HG03060 (cell line): ENCODE results near the gene KMT5B.

Experiments used
- ATAC-seq: cut with Tn5 transposase; IDR thresholded peaks from one replicate; pipeline ENCODE4 v1.9.1; 2021; ENCODE audit warnings: low read depth, moderate number of reproducible peaks; ENCODE audit not compliant: unreplicated experiment

KMT5B gene

DNA sequence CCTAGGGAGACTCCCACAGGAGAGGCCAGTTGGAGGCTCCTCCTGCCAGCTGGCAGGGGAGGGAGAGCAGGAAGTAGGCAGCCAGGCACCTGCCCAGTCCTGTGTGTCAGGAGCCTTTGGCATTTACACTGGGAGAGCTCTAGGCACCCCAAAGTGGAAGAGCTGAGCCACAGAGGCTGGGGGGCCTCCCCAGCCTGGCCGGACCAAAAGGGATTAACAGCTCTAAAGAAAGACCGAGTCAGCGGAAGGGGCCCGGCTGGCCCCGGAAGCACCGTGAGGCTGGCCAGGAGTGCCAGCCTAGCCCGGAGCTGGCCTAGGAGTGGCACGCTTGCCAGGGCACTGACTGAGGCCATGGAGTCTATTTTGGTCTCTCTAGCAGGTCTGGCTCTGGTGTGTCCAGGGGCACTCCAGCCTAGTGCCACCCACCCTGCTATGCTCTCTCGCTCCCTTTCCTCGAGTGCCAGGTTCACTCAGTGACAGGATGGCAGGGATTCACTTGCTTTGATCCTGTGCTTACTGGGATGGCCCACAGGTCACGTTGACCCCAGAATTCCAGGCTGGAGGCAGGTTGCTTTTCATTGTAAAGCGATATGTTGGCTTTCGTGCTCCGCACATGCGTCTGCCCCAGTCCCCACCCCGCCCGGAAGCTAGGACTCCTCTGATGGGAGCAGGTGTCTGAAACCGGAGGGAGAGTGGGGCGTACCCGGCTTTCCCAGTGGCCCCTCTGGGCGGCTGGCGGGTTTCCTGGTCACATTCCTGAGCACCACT is 3.3 kb upstream of the KMT5B start:
- ATAC-seq = no peak

DNA sequence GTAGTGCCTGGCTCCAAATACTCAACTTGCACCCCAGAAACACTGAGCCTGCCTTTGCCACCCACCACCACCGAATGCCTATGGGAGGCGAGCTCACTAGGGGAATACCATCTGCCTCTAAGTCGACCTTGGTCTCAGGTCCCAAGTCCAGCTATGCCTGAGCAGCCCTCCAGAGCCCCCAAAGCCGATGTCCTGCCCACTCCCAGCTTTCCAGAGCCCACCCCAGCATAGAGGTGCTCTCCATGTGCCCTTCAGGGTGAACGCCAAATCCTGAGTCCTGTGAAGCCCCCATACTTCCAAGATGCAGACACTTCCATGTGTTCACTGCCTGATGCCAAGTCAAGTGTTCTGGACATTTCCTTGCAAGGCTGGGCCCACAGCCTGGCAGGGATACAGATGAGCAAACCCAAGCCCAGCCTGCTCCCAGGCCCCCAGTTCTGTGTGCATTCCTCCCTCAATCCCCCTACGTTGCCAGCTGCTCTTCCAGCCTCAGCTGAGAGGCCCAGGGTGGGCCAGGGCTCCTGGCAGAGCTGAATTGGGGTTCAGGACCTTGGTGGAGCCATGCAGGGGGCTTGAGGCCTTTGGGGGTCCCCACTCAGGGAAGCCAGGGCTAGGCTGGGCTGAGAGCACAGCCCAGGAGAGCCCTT is 2.6 kb upstream of the KMT5B start:
- ATAC-seq = no peak

DNA sequence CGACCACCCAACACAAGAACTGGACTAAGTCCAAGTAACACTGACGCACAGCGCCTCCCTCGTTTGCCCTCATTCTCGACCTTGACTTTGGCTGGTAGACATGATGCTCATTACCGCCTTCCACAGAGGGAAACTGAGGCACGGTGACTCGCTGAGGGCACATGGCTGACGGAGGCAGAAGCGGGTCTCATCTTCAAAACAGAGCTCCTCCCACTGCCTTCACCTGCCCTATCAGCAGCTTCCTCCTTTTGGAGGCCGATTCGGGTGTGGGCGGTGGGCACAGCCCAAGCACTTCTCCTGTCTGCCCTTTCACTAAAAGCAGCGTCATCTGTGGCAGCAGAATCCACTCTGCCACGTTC is 2.0 kb upstream of the KMT5B start:
- no peak for ATAC-seq

DNA sequence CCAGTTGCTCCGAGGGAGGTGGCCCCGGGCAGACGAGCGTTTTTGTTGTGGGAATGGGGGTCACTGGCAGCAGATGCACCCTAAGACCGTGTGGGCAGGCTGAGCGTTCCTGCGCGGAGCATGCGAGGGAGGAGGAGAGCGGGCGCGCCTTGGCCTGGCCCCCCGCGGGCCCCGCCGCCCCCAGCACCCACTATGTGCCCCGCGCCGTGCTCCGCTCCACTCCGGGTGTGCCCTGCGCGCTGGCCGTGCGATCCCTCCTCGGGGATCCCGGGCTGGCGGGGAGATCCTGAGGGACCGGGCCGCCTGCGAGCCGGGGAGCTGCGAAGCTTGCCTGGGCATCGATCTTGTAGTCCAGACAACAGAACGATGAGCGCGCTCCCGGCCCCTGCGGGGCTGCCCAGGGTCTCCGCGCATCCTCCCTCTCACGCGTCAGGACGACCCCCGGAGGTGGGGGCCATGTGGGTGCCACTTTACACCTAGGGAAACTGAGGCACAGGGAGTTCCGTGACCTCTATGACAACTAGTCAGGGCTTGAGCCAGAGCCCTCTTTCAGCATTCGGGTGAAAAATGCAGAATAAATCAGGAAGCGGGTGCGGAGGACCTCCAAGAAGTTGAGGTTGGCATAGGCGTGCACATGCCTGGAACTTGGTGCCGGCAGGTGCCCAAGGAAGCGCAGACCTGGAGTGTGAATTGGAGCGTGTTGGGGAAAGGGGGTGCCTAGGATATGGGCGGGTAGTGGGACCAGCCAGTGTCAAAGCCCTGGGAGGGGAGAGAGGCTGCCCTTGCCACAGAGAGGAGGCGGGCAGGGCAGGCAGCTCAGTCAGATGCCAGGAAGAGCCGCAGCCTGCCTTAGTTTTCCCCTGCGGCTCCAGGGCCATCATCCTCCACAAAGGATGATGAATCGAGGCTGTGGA is 1.3 kb upstream of the KMT5B start:
- no peak for ATAC-seq

DNA sequence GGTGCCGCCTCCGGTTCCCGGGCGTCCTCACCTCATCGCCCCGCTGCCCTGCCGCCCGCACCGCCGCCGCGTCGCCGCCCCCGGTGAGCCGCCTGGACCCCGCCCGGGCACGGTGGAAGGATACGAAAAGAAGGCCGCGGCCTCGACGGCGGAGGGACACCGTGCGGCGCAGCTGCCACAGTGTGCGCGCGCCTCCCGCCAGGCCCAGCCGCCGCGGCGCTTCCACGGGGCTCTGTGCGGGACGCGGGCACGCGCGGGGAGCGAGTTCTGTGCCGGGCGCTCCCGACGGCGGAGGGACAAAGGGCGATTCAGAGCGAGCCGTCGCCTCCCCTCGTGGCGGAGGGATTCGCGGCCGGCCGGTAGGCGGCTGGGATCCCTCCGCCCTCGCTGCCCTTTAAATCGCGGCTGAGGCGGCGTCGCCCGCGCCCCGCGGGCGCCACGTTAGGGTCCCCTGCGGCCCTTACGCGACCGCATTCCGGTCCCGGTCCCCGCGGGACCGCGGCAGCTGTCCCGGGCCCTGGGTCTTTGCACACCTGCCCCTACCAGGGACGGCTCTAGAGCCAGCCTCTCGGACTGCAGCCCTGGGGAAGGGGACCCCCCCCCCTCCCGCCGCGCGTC is 568 bp upstream of the KMT5B start:
- peak; percentile 45 for ATAC-seq

DNA sequence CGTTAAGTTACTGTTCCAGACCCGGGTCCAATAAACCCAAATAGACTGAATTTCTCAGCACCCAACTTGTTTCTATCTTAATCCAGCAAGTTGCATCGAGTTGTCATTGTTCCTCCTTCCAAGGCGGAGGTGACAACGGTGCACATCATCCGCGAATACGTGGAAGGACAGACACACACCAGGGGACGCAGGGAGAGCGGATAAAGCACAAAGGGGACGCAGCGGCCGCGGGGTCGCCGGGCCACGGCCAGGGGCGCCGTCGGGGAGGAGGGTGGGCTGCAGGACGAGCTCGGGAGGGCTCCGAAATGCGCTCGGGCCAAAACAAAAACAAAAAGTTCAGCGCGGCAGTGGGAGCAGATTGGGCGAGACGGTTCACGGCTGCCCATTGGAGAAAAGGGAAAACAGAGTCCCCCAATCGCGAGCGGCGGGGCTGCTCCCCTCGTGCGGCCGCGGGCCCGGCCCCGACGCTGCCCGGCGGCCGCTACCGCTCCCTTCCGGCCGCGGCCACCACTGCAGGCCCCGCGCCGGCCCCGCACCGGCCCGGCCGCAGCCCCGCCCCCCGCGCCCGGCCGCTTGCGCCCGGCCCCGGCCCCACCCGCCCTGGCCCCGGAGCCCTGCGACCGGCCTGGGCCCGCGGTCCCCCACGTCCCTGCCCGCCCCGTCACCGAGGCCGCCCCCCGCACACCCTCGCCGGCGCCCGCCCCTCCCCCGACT is 518 bp downstream of the KMT5B start:
- ATAC-seq = no peak

DNA sequence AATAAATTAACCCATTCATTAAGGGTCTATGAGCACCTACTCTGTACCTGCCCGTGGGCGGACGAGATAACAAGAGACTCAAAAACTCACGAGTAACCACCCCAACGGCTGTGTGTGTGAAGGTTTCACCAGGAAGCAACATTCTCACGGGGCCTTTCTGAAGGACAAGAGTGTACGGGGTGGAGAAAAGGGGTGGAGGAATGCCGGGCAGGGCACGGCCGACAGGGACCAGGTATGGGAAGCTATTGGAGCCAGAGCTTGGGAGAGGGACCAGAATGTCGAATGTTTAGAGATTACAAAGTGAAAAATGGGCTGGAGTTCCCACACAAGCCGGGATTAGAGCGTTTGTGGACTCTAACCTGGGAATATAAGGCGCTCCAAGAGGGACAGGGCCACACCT is 1.6 kb downstream of the KMT5B start:
- ATAC-seq = no peak

DNA sequence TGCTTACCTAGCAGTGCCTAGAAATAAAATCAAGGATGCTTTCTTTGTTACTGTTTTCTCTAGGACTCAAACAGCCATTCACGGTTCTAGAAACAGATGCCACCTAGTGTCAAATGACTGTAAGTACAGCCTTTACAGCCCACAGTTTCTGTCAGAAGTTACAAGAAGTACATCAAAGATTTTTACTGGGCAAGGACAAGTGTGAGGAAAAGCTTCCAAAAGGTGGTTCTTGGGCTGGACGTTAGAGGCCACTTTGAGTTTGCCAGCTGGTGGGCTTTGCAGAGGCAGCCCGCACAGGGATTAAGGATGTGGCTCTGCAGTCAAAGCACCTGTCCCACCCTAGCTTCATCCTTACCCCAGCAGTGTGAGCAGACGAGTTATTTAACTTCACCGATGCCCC is 6.9 kb downstream of the KMT5B start:
- ATAC-seq = no peak

DNA sequence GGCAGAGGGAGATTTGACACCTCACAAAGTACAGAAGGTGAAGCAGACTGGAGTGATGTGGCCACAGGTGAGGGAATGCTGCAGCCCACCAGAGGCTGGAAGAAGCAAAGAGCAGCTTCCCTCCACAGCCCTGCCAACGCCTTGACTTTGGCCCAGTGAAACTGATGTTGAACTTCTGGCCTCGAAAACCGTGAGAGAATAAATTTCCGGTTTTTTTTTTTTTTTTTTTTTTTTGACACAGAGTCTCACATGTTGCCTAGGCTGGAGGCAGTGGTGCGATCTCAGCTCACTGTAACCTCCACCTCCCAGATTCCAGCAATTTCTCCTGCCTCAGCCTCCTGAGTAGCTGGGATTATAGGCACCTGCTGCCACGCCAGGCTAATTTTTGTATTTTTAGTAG is 8.7 kb downstream of the KMT5B start:
- ATAC-seq = no peak

DNA sequence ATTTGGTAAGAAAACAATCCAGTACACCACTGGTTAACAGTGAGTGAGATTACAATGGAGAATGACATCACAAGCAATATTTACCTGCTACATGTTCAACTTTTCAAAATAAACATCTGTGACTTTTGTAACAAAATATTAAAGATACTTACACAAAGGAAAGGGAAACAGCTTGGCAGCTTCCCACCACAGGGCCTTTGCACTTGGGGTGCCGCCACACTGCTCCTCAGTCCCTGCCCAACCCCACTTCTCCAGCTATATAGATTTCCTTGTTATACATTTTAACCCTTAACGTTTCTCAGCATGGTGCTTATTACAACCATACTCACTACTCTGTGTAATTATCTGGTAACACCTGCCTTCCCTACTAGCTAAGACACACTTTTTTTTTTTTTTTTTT is 10.9 kb downstream of the KMT5B start:
- ATAC-seq = no peak

DNA sequence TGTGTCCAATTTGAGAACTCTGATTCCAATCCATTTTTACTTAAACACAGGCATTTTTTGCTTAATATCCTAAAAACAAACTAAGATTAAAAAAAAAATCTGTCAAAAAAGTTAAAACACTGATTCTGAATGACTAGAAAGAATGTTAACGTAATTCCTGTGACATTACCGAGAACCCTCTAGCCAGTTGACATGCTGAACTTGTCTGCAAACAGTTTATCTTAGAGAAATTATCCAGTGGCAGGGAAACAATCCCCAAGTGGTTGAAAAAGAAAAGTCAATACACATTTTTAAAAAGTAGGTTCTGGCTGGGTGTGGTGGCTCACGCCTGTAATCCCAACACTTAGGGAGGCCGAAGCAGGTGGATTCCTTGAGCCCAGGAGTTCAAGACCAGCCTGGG is 11.6 kb downstream of the KMT5B start:
- ATAC-seq = no peak

DNA sequence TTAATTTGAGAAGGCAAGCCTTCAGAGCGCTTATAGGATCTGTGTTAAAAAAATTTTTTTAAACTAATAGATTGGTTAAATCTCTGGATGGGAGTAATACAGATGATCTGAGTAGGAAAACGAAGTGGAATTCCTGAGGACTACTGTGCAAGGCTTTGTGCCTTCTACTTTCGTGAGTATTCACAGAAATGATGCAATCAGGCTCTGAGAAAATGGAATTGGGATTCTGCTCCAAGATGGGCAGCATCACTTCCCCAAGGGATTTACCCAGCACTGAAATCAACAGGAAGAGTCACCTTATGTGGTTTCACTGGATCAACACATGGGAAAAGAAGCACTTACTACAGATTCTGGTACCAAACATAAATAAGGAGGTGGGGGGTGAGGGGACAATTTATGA is 12.5 kb downstream of the KMT5B start:
- no peak for ATAC-seq

DNA sequence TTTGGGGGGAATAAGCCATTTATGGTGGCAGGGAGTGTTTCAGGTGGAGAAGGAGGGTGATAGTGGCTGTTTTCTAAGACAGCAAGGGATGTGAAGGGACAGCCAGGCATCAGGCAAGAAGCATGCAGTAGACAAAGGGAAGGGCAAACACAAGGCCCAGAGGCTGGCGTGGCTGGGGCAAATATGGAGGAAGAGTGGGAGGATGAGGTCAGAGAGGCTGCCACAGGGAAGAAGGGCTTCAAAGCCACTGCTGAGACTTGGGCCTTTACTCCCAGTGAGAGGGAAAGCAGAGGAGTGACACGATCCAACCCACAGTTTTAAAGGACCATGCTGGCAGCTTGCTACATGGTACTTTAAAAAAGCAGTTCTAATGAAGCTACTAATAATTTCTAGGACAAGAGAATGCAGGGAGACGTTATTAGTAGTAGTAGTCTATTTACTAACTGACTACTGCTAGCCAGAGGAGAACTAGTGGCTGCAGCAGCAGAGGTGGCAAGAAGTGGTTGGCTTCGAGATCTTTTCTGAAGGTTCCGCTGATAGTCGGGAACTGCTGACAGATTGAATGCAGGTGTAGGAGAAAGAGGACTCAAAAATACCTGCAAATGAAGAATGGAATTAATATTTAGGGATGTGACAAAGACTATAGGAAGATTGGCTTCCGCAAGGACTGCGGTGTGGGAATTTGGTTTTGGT is 13.7 kb downstream of the KMT5B start:
- no peak for ATAC-seq

DNA sequence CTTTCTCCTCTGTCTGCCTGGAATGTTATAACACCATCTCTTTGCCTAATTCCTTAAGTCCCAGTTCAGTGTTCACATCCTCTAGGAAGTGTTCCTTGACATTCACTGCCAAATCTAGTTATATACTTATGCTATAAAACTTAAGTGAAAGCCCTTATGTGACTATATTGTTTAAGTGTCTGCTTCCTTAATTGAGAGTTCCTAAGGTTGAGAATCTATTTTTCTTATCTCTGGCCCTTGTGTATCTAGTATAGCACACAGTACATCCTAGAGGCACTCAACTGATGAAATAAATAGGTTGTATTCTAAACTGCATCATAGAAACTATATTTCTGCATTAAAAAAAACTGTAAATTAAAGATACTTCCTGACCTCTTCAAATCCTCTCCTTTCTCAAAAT is 16.9 kb downstream of the KMT5B start:
- no peak for ATAC-seq

DNA sequence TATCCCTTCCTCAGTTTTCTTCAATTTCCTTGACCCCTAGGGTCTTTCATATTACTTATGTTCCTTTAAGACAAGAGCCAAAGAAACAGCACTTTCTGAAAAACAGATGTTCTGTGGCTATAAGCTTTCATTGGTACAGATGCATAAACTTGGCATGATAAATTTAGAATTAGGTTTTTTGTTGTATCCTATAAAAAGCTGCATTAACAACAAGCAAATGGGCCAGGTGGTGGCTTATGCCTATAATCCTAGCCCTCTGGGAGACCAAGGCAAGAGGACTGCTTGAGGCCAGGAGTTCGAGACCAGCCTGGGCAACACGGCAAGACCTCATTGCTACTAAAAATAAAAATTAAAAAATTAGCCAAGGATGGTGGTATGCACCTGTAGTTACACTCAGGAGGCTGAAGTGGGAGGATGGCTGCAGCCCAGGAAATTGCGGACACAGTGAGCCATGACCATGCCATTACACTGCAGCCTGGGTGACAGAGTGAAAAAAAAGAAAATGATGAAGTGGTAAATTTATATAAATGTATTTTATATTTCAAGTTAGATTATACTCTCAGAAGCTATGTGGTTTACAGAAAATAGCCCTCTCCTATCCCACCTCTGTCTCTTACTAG is 18.3 kb downstream of the KMT5B start:
- no peak for ATAC-seq

DNA sequence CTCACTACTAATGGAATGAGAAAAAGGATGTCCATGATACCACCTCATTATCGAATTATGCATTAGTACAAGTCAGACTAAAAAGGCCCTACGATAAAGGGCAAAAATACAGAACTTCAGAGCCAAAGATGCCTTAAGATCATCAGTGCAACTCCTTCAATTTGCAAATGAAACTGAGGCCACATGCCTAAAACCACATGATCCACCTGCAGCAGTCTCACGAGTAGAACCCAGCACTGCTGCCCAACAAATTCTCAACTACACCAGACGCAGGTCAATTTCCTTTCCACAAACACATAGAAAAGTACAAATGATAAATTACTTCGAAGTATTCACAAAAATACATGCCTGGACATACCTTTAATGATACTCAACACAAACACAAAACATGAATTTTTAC is 20.1 kb downstream of the KMT5B start:
- ATAC-seq = no peak

DNA sequence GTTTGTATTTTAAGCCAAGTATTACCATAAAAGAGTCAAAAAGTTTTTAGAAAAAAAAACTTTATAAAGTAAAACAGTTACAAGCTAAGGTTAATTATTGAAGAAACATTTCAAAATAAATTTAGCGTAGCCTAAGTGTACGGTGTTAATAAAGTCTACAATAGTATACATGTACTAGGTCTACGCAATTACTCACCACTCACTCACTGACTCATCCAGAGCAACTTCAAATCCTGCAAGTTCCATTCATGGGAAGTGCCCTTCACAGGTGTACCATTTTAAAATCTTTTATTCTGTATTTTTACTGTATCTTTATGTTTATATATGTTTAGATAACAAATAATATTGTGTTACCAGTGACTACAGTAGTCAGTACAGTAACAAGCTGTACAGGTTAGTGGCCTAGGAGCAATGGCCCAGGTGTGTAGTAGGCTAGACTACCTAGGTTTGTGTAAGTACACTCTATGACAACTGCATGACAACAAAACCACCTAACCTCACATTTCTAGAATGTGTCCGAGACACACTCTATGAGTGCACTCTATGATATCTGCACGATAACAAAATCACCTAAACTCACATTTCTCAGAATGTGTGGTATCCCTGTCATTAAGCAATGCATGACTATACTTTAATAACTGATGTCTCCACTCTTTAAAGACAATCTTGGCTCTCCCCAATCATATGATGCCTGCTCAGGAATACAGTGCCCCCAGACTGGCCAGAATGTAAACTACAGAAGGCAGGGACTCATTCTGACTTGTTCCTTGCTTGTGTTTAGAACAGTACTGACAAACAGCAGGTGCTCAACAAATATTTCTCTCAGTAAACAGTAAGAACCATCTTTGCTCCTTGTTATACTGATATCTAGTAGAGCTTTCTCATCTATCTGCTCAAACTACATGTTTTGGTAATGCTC is 21.2 kb downstream of the KMT5B start:
- no peak for ATAC-seq

DNA sequence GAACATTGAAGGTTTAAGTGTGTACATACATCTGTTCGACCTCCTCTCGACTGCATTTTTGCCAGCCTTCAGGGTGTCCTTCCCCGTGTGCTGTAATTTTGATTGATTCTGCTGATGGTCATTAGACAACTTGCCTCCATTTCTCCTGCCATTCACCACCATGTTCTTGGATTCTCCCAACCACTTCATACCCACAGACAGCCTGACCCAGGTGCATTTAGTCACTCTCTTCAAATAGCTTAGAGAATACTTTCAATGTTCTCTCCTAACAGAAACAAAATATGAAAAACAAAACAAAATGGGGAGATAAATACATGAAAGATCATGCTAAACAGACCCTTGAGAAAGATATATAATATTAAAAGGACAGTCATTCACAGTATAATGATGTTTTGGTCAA is 23.2 kb downstream of the KMT5B start:
- no peak for ATAC-seq
